IPS-20b (cell line): ENCODE data around the gene HAL.
A peak's percentile ranks its signal among the peaks of the same experiment; 100 is the strongest.

Source experiments
- H3K27ac ChIP-seq: one replicate; pipeline ENCODE4 v1.5.1; 2013; ENCODE audit warnings: low read length
- H3K27me3 ChIP-seq: 2 replicates; pipeline ENCODE4 v1.6.1; 2013; ENCODE audit warnings: mild to moderate bottlenecking, low read length, inconsistent platforms; ENCODE audit not compliant: insufficient read depth
- H3K36me3 ChIP-seq: 2 replicates; pipeline ENCODE4 v1.6.1; 2013; ENCODE audit warnings: low read depth, mild to moderate bottlenecking, inconsistent platforms, low read length, moderate library complexity; ENCODE audit not compliant: insufficient read depth
- H3K4me1 ChIP-seq: 2 replicates; pipeline ENCODE4 v1.6.1; 2013; ENCODE audit warnings: mild to moderate bottlenecking, control low read depth, inconsistent platforms, low read length, moderate library complexity; ENCODE audit not compliant: insufficient read depth
- H3K4me3 ChIP-seq: 2 replicates; pipeline ENCODE4 v1.5.1; 2013; ENCODE audit warnings: mild to moderate bottlenecking, low read length, inconsistent platforms
- H3K9ac ChIP-seq: 2 replicates; pipeline ENCODE4 v1.6.1; 2013; ENCODE audit warnings: low read depth, mild to moderate bottlenecking, inconsistent platforms, low read length, moderate library complexity
- H3K9me3 ChIP-seq: 2 replicates; pipeline ENCODE4 v1.6.1; 2013; ENCODE audit warnings: mild to moderate bottlenecking, low read depth, low read length, inconsistent platforms; ENCODE audit not compliant: insufficient read depth

Gene HAL

GRCh38 chr12:95988506-95989275, 7.5 kb downstream of the HAL start:
- no peaks in the 10 kb centered on the region for H3K36me3 ChIP-seq
- H3K9ac ChIP-seq, result no peak overlapping the region
- H3K4me1 ChIP-seq, result peaks cover 15% of the 10 kb centered on the region; the same call in 1 of the 2 replicates
- no peaks in the 10 kb centered on the region for H3K27me3 ChIP-seq
- no peaks in the 10 kb centered on the region for H3K9me3 ChIP-seq
- H3K27ac ChIP-seq, result no peak overlapping the region
- H3K4me3 ChIP-seq, result no peak overlapping the region

GRCh38 chr12:95986635-95987570, 9.2 kb downstream of the HAL start:
- H3K9ac ChIP-seq, result no peak overlapping the region
- peak overlapping the region; percentile 38; the same call in 1 of the 2 replicates for H3K4me3 ChIP-seq
- no peaks in the 10 kb centered on the region for H3K27me3 ChIP-seq
- peaks cover 15% of the 10 kb centered on the region; the same call in 1 of the 2 replicates for H3K4me1 ChIP-seq
- H3K36me3 ChIP-seq, result no peaks in the 10 kb centered on the region
- no peak overlapping the region for H3K27ac ChIP-seq
- H3K9me3 ChIP-seq, result no peaks in the 10 kb centered on the region

- H3K4me1 ChIP-seq, result peaks cover 15% of the 10 kb centered on the region; the same call in 1 of the 2 replicates
These were observed 11.5 kb downstream of the HAL start for GRCh38 chr12:95984682-95985081.

GRCh38 chr12:95982602-95983001, 13.5 kb downstream of the HAL start:
- H3K36me3 ChIP-seq, result no peaks in the 10 kb centered on the region
- no peak overlapping the region for H3K4me3 ChIP-seq
- H3K9ac ChIP-seq, result no peak overlapping the region
- H3K4me1 ChIP-seq, result peaks cover 15% of the 10 kb centered on the region; the same call in 1 of the 2 replicates
- H3K27me3 ChIP-seq, result no peaks in the 10 kb centered on the region
- H3K27ac ChIP-seq, result no peak overlapping the region
- no peaks in the 10 kb centered on the region for H3K9me3 ChIP-seq

More at GRCh38 chr12:95984682-95985081, 11.5 kb downstream of the HAL start:
- Histone ChIP-seq H3K9me3 (no peaks in the 10 kb centered on the region), H3K4me3 (no peak overlapping the region), H3K9ac (no peak overlapping the region), H3K27ac (no peak overlapping the region), H3K27me3 (no peaks in the 10 kb centered on the region), H3K36me3 (no peaks in the 10 kb centered on the region)

- no peaks in the 10 kb centered on the region for H3K9me3 ChIP-seq
- no peak overlapping the region for H3K9ac ChIP-seq
- H3K4me3 ChIP-seq, result no peak overlapping the region
- peaks cover 2% of the 10 kb centered on the region; the same call in 1 of the 2 replicates for H3K4me1 ChIP-seq
- no peaks in the 10 kb centered on the region for H3K36me3 ChIP-seq
- no peaks in the 10 kb centered on the region for H3K27me3 ChIP-seq
- H3K27ac ChIP-seq, result no peak overlapping the region
These were observed 15.7 kb downstream of the HAL start for GRCh38 chr12:95980437-95980836.

- Histone ChIP-seq H3K36me3 (no peaks in the 10 kb centered on the region), H3K4me1 (peaks cover 2% of the 10 kb centered on the region; the same call in 1 of the 2 replicates), H3K27ac (no peak overlapping the region), H3K9ac (no peak overlapping the region), H3K27me3 (no peaks in the 10 kb centered on the region), H3K4me3 (no peak overlapping the region), H3K9me3 (no peaks in the 10 kb centered on the region)
These were observed 17.4 kb downstream of the HAL start for GRCh38 chr12:95978774-95979173.

- no peak overlapping the region for H3K27ac ChIP-seq
- no peaks in the 10 kb centered on the region for H3K36me3 ChIP-seq
- H3K27me3 ChIP-seq, result no peaks in the 10 kb centered on the region
- no peaks in the 10 kb centered on the region for H3K9me3 ChIP-seq
- H3K9ac ChIP-seq, result no peak overlapping the region
- H3K4me1 ChIP-seq, result peaks cover 2% of the 10 kb centered on the region; the same call in 1 of the 2 replicates
- H3K4me3 ChIP-seq, result no peak overlapping the region
These were observed 17.8 kb downstream of the HAL start for GRCh38 chr12:95978351-95978750.

GRCh38 chr12:95977764-95978305, 18.3 kb downstream of the HAL start:
- no peak overlapping the region for H3K9ac ChIP-seq

GRCh38 chr12:95976416-95976832, 19.7 kb downstream of the HAL start:
- H3K4me3 ChIP-seq, result no peak overlapping the region
- H3K4me1 ChIP-seq, result peaks cover 2% of the 10 kb centered on the region; the same call in 1 of the 2 replicates
- H3K27ac ChIP-seq, result no peak overlapping the region
- no peak overlapping the region for H3K9ac ChIP-seq
- no peaks in the 10 kb centered on the region for H3K27me3 ChIP-seq
- H3K36me3 ChIP-seq, result no peaks in the 10 kb centered on the region
- H3K9me3 ChIP-seq, result no peaks in the 10 kb centered on the region

More at GRCh38 chr12:95977764-95978305, 18.3 kb downstream of the HAL start:
- Histone ChIP-seq H3K27ac (no peak overlapping the region), H3K9me3 (no peaks in the 10 kb centered on the region), H3K4me1 (peaks cover 2% of the 10 kb centered on the region; the same call in 1 of the 2 replicates), H3K36me3 (no peaks in the 10 kb centered on the region), H3K4me3 (no peak overlapping the region), H3K27me3 (no peaks in the 10 kb centered on the region)

- Histone ChIP-seq H3K4me3 (no peak overlapping the region), H3K4me1 (peaks cover 5% of the 10 kb centered on the region; the same call in 1 of the 2 replicates), H3K9me3 (no peaks in the 10 kb centered on the region), H3K27me3 (no peaks in the 10 kb centered on the region), H3K9ac (no peak overlapping the region), H3K36me3 (no peaks in the 10 kb centered on the region), H3K27ac (no peak overlapping the region)
These were observed 20.7 kb downstream of the HAL start for GRCh38 chr12:95975491-95975890.

GRCh38 chr12:95974358-95974757, 21.8 kb downstream of the HAL start:
- H3K9me3 ChIP-seq, result no peaks in the 10 kb centered on the region
- no peak overlapping the region for H3K27ac ChIP-seq
- H3K9ac ChIP-seq, result no peak overlapping the region
- H3K36me3 ChIP-seq, result no peaks in the 10 kb centered on the region
- no peaks in the 10 kb centered on the region for H3K27me3 ChIP-seq
- H3K4me1 ChIP-seq, result peaks cover 7% of the 10 kb centered on the region; the same call in 1 of the 2 replicates
- no peak overlapping the region for H3K4me3 ChIP-seq
